ENCODE data around the gene TMCC1.
"Not testable (repeated sequence)": the region's sequence is repeated elsewhere in the genome, so short reads cannot be mapped to it uniquely, and the experiment has no call there.

Gene TMCC1

DNA sequence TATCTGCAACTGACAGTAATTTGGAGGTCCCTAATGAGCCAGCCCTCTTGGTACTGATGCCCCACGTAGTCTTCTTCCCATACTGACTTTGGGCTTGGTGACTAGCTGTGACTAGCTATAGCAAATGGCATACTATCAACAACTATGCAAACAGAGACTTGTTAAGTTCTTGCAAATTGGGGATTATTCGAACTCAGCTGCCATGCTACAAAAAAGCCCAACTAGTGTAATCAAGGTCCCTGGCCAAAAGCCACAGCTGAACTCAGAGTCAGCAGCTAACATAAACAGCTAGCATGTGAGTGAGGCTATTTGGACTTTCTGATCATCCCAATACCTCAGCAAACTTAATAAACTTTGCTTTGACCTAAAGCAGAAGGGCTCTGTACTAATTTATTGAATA lies 165.8 kb downstream of the TMCC1 start:
- no peak for DNase-seq (ENCODE audit: low spot score)

- peak; percentile 77 for DNase-seq (ENCODE audit: low spot score)
Observed at GRCh38 chr3:129723558-129724324, 169.8 kb downstream of the TMCC1 start.

DNA sequence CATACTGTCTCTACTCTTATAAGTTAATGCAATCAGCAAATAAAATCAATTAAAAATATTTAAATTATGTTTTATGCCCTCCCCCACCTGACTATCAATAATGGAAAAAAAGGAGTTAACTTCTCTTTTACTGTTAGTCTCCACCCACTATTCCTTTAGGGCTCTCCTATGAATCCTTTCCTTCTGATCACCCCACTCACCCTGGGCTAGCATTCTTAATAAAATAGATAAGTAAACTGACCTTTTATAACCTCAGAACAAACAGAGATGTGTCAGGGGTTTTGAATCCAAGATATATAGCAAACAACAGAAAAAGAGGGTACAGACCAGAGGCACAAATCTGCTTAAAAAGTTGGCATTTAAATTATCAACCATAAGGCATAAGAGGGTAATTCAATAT lies 171.0 kb downstream of the TMCC1 start:
- DNase-seq (ENCODE audit: low spot score), result no peak

DNA sequence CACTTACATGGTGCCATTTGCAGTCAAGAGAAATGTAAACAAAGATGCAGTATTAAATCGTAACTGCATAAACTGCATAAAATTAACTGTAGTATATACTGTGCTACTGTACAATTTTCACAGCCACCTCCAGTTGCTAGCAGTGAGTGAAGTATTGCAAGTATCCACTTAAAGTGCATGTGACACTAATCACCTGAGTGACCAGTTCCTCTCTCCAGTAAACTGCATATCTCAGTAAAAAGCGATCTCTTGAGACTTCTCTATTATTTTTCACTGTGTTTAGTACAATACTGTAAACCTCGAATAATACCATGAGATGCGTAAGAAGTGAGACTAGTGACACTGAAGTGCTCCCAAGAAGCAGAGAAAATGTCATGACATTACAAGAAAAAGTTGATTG lies 175.3 kb downstream of the TMCC1 start:
- no peak for DNase-seq (ENCODE audit: low spot score)

DNA sequence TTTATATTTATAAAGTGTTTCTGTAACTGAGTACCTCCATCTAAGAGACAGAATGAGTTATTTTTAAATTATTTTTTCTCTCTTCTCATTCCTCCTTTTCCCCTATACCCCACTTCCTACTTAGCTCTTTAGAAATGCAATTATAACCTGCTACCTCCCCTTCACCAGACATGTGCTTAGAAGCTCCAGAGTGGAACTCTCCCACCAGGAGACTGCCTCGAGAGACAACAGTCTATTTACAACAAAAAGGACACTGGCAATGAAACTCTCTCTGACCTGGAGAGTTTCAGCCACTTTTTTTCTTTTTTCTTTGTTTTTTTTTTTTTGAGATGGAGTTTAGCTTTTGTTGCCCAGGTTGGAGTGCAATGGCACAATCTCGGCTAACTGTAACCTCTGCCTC lies 177.7 kb downstream of the TMCC1 start:
- no peak for DNase-seq (ENCODE audit: low spot score)

DNA sequence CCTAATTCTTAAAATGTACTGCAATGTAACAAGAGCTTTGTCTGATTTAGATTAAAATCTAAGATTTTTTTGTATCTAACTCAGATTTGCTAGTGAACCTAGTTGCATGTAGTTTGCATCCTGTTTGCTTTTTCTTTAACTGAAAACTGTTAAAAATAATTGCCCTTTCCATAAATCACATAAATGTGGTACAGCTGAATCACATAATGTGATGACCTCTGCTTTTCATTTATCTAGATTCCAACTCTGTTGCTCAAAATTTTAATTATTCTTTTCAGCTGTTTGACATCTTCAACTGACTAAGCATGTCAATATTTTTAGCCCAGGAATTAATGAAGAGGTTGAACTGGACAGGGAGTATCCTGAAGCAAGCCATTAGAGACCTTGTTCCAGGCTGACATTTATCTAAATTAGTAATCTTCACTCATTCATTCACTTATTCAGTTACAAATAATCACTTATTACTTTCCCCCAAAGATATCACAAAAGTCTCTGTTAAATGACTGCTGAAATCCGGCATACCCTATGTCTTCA lies 185.1 kb downstream of the TMCC1 start:
- DNase-seq (ENCODE audit: low spot score), result peak; percentile 15

- DNase-seq (ENCODE audit: low spot score), result no peak
Observed at GRCh38 chr3:129705274-129705673, 188.2 kb downstream of the TMCC1 start.

DNA sequence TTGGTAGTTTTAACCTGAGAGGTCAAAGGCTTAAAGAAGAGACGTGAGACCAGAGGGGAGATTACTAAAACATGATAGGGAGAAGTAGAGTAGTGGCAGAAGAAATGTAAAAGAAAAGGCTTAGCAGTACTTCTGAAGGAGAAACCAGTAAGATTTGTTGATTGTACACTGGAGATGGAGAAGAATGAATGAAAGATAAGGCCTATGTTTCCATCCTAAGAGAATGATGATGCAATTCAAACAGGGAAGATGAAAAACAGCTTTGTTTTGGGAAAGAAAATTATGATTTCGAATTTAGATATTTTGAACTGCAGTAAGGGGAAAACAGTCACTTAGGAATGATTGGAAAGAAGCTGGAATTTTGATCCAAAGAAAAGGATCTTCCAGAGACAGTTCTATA lies 189.6 kb downstream of the TMCC1 start:
- no peak for DNase-seq (ENCODE audit: low spot score)

- no peak for DNase-seq (ENCODE audit: low spot score)
Observed at GRCh38 chr3:129702934-129703712, 190.4 kb downstream of the TMCC1 start.

DNA sequence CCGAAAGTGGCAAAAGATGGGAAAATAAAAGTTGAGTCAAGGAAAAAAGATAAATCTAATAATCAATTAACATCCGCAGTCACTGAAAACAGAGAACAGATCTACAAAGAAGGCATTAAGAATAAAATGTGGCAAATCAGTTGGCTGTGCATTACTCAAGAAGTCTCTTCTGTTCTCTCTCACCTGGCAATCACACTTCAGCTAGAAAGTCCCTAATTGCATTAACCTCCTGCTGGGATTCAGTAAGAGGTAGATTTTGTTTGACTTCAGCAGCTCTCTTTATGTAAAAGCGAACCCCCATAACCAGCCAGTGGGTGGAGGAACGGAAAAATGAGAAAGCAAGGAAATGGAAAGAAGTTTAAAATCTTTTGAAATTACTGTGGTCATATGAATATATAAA lies 192.3 kb downstream of the TMCC1 start:
- no peak for DNase-seq (ENCODE audit: low spot score)

DNA sequence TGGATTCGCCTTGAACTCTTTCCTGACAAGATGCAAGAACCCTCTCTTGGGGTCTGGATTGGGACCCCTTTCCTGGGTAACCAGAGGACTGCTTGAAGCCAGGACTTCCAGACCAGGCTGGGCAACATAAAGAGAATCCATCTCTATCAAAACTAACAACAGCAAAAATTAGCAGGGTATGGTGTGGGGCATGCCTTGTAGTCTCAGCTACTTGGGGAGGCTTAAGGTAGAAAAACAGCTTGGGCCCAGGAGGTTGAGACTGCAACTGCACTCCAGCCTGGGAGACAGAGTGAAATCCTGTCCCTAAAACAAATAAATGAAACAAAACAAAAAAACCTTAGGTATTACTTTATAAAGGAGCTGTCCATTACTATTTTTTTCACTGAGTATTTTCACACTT lies 193.9 kb downstream of the TMCC1 start:
- DNase-seq (ENCODE audit: low spot score), result no peak

- no peak for DNase-seq (ENCODE audit: low spot score)
Observed at GRCh38 chr3:129699199-129699598, 194.3 kb downstream of the TMCC1 start.

DNA sequence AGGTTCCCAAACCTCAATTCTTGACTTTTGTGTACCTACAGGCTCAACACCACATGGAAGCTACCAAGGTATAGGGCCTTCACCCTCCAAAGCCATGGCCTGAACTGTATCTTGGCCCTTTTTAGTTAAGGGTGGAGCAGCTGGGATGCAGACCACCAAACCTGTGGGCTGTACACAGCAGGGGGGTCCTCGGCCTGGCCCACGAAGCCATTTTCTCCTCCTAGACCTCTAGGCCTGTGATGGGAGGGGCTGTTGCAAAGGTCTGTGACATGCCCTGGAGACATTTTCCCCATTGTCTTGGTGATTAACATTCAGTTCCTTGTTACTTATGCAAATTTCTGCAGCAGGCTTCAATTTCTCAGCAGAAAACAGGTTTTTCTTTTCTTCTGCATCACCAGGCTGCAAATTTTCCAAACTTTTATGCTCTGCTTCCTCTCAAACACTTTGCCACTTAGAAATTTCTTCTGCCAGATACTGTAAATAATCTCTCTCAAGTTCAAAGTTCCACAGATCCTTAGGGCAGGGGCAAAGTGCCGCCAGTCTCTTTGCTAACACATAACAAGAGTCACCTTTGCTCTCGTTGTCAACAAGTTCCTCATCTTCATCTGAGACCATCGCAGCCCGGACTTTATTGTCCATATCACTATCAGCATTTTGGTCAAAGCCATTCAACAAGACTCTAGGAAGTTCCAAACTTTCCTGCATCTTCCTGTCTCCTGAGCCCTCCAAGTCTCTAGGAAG lies 196.1 kb downstream of the TMCC1 start:
- DNase-seq (ENCODE audit: low spot score), result no peak

DNA sequence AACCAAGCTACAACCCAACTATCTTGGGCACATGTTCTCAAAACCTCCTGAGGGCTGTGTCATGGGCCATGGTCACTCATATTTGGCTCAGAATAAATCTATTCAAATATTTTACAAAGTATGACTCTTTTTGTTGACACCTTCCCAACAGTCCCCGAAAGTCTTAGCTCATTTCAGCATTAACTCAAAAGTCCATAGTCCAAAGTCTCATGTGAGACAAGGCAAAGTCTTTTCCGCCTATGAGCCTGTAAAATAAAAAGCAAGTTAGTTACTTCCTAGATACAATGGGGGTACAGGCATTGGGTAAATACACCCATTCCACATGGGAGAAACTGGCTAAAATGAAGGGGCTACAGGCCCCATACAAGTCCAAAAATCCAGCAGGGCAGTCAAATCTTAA lies 197.1 kb downstream of the TMCC1 start:
- DNase-seq (ENCODE audit: low spot score), result not testable (repeated sequence)

DNA sequence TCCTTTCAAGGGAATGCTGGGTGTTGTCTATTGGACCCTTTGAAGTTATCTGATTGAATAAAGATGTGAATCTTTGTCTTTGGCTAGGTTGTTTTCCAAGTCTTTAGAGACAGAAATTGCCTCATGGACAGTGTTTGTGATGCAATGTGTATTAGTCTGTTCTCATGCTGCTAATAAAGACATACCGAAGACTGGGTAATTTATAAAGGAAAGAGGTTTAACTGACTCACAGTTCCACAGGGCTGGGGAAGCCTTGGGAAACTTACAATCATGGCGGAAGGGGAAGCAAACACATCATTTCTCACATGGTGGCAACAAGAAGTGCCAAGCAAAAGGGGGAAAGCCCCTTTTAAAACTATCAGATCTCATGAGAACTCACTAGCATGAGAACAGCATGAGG lies 198.3 kb downstream of the TMCC1 start:
- DNase-seq (ENCODE audit: low spot score), result peak; percentile 43

DNA sequence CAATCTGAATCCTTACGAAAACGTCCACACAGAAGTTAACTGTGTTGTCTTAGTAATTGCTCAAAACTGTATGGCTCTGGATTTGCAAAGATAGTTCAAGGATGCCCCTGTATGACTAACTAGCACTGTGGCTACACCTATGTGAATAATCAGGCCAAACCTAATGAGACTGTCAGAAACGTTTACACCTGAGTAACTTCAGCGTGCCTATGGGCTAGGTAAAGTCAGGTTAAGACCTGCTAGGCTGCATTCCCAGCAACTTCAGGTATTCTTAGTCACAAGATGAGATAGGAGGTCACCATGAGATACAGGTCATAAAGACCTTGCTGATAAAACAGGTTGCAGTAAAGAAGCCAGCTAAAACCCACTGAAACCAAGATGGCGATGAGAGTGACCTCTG lies 199.3 kb downstream of the TMCC1 start:
- DNase-seq (ENCODE audit: low spot score), result no peak

DNA sequence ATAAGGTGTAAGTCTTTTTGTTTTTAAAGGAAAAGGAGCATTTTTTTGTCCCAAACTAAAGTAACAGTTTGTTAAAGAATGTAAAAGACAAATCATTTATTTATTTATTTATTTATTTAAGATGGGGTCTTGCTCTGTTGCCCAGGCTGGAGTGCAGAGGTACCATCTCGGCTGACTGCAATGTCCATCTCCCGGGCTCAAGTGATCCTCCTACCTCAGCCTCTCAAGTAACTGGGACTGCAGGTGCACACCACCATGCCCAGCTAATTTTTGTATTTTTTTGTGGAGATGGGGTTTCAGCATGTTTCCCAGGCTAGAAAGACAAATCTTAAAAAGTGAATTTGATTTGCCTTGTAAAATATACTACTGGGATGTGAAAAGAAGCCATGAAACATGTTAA lies 200.8 kb downstream of the TMCC1 start:
- DNase-seq (ENCODE audit: low spot score), result no peak

GRCh38 chr3:129690963-129691362 lies 202.5 kb downstream of the TMCC1 start:
- no peak for DNase-seq (ENCODE audit: low spot score)

- peak; percentile 44 for DNase-seq (ENCODE audit: low spot score)
Observed at GRCh38 chr3:129690406-129690805, 203.1 kb downstream of the TMCC1 start.

DNA sequence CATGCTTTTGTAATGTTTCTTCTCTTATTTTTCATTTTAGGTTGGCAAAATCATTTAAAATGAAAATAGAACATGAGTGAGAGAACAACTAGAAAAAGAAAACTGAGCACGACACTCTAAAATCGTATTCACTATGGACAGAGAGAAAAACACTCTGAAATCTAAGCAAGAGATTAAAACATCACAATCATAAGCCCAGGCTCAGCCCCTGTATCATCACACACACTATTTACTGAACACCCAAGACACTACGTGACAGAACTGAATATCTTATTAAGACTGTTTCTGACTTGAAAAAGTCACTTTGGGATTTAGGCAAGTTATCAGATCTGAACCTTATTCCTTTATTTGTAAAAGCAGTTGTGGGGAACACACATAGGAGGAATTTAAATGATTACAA lies 204.5 kb downstream of the TMCC1 start:
- DNase-seq (ENCODE audit: low spot score), result no peak

- DNase-seq (ENCODE audit: low spot score), result peak; percentile 60
Observed at GRCh38 chr3:129688271-129688895, 205.1 kb downstream of the TMCC1 start.

DNA sequence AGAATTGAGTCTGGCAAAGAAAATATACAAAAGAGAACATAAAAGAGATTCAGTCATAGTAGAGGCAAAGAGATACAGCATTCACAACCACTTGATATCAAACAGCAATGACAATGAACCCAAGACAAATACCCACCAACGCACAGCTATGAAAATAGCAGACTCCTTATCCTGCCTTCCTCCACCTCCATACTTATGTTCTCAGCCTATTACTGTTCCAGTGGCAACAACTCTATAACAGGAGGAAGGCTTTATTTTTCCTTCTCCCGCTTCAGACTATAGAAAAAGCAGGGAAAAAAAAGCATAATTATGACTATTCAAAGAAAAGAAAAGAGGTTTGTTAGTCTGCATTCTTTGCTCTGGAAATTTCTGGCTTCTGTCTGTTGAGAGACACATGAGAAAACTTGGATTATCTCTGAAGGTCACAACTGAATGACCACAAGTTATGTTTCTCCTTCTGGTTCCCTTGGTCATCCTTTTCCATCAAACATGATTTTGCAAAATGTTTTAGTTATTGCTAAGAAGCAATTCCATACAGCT lies 205.9 kb downstream of the TMCC1 start:
- no peak for DNase-seq (ENCODE audit: low spot score)

All from AG08395 (cell line).